Central memory CD4-positive, alpha-beta T cell (primary cell): Measurements from ENCODE around the gene ZNF804B.

Source experiments
- DNase-seq: peaks from one replicate; pipeline ENCODE4 v3.0.0; 2022
- total RNA-seq, 3 experiments: gene quantifications; one replicate each; lab custom pipeline; 2026; lab: John Stamatoyannopoulos, UW

The ZNF804B gene
- total RNA-seq: 0 reads per million in 3 experiments

DNA sequence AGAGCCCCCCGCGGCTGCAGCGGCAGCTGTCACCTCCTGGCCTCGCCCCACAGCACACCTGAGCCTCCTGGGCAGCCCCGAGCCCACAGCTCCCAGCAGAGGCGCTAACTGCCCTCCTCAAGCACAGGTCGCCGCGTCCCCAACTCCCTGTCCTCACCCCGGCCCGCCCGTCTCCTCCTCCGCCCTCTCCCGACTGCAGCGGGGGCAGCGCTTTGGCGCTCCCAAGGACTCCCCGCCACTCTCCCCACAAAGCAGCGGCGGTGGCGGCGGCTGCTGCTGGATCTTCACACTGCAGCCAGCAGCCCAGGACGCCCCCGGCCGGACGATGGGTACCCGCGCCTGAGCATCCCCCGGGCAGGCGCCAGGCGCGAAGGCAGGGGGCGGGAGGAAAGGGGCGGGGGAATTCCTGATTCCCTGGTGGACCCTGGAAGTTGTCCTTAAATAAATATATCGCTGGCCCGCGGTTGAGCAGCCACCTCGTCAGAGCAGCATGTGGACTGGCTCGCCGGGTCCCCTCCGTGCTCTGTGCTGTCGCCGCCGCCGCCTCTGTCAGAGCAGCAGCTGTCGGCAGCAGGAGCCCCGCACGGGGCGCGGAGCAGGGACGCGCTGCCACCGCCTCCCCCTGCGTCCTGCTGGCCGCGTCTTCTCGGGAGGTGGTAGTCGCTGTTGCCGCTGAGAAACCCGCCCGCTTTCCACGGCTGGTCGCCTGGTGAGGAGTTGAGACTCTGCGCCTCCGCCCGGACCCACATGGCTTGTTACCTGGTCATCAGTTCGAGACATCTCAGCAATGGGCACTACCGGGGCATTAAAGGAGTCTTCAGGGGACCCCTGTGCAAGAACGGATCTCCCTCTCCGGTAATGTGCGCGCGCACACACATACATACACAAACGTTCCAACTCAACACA, at the start of gene ZNF804B:
TSS of gene ZNF804B (plus strand) at position 471 of the 906 bp plus-strand sequence. CDS start at position 748, 277 bp downstream.
- DNase-seq: no peak

DNA sequence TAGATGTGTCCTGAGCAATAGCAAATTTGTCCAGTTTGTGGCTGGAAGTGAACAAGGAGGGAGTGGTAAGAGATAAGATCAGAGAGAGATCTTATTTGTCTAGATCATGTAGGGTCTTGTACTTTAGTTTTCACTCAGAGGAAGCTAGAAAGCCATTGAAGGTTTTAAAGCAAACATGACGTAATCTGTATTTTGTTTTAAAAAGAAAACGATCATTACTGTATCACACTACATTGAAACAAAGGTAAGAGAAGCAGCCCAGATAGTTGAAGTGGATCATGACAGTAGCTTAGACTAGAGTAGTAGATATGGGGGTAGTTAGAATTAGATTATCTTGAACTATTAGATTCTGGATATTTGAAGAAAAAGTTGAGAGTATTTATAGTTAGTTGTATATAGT, 23.6 kb upstream of the ZNF804B start:
- DNase-seq: no peak

DNA sequence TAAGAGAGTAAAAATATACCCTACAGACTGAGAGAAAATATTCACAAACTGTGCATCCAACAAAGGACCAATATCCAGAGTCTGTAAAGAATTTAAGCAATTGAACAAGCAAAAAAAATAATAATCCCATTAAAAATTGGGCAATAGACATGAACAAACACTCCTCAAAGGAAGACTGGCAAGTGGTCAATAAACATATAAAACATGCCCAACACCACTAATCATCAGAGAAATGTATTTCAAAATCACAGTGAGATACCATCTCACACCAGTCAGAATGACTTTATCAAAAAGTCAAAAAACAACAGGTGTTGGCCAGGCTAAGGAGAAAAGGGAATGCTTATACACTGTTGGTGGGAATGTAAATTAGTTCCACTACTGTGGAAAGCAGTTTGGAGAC, 21.9 kb upstream of the ZNF804B start:
- DNase-seq: no peak

DNA sequence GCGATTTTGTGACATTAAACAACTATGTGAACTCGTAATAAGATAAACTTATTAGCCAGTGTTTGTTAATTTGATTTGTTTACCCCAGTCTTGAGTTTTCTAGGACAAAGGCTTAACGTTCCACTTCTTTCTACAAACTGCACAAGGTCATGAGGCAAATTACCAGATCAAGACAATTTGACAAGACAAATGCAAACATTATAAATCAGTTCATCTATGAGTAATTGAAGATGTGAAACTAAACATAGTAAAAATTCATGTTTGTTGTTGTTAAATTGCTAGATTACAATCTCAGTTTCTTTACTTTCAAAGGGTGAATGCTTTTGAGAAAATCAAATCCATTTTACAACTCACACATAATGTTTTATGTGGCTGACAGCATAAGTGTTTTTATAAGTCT, 13.4 kb upstream of the ZNF804B start:
- DNase-seq: no peak

DNA sequence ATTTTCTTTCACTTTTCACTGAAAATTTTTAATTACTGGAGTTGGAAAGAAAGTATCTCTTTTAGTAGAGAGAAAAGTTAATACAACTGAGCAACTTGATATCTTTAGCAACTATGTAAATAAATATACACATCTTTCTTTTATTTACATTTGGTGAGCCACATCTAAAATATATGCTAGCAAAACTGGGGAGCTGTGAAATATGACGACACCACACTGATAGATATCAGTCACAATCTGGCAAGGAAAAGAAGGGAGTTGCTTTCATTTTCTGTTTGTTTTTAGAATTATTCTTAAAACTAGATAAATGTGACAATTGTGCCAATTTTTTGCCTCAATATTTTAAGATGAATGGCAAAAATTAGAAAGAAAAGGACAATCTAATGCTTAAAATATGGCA, 2.7 kb upstream of the ZNF804B start:
- no peak for DNase-seq

DNA sequence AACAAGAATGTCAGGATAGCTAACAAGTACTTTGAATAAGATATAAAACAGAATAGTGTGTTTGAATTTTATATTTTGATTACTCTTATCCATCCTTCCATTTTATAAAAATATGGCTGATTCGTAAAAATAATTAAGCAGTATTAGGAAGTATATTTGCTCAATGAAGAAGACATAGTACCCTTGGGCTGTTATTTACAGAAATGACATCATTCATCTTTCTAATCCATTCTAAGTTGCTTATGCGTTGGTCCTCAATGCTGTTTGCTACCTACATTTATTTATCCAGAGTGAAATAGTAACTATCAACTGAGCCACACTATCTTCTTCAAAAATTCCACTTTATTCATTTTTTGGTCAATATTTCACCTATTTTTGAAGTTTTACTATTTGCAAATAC, 2.1 kb upstream of the ZNF804B start:
- DNase-seq: no peak

DNA sequence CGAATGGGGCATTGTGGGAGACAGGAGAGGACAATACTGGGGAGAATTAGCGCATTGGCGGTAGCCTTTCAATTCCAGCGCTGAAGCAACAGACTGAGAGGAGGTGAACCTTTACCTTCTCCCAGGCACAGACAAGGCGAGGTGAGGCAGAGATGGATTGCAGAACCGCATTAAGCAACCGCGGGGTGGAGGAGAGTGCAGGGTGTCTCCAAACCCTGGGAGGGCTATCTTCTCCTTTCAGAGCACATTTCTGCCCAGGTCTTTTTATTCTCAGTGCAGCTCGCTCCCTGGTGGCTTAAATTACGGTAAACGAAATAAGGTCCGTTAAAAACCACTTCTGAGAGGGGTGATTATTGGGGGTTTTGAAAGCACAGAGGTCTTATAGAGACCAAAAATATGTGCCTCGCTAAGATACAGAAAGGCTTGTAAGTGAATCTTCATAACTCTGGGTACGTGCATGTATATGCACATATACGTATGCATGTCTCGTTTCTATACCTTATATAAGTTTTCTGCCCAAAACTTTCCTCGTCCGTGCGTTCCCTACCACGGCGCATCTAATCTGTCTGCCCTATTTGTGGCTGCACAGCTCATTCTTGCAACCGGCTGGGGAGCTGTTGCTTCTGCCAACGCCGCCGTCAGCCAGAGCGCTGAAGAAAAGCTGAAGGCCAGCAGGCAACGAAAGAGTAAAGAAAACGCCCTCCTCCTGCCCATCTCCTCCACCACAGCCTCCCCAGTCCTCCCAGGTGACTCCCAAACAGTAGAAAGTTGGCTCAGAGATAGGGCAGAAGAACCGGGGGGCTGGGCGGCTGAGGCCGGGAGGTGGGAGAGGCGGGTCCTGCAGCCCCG, 895 bp upstream of the ZNF804B start:
- DNase-seq: no peak

DNA sequence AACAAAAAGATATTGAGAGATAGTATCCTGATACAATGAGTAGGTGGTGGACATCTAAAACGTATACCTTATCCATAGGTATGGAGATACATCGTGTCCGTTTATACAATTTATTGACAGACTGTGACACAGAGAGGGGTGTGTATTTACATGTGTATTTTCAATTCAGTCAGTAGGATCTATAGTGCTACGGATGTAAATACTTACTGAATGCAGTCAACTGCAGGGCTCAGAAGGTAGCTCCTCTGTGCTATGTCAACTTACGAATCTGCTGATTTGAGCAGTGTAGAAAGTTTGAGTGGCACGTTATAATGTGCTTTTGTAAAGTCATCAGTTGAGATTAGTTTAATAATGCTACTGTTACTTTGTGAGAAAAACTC, 626 bp downstream of the ZNF804B start:
- DNase-seq: no peak

DNA sequence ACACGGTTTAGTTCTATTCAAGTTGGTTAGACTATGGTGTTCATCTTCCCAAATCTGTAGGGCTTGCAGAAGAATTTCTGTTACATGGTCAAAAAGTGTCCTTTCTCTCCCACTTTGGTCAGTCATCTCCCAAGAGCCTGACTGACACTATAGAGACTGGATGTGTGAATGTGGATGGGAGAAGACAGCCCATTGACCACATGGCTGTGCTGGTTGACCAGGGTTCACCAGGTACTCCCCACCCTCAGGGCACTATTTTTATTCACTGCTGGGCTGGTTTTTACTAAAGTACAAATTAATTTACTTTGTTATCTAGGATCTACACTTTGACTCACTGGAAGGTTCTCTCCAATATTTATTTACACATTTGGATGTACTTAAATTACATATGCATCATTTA, 2.3 kb downstream of the ZNF804B start:
- DNase-seq: no peak

DNA sequence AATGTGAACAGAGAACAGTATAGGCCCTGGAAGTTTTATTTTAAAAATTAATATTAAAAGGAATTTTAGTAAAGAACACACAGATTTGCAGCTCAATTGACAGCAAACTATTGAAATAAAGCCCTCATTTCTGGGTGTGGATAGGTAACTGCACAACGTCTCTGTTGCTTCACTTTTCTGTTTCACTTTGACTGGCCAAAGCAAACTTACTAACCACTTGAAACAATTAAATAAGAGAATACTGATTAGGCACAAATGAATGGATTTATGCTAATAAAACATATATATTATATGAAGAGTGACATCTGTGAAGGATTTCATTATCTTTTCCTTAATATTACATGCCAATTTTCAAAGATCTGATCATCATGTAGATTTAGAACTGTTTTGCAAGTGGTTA, 11.9 kb downstream of the ZNF804B start:
- DNase-seq: no peak

DNA sequence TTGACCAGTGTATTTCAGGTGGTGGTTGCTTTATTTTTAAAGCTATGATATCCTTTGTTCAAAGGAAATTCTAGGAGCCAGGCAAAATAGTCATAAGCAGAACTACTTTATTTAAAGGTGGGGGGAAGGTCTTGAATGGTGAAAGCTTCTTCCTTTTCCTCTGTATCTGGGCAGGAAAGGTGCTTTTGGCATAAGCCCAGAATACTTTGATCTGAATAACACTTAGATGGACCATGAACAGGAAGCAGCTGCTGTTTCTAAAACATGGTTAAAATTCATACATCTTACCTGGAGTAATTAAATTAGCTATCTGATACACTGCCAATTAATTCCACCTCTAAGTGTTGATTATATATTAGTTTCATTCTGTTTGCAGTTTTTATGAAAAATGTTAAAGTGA, 13.3 kb downstream of the ZNF804B start:
- no peak for DNase-seq

DNA sequence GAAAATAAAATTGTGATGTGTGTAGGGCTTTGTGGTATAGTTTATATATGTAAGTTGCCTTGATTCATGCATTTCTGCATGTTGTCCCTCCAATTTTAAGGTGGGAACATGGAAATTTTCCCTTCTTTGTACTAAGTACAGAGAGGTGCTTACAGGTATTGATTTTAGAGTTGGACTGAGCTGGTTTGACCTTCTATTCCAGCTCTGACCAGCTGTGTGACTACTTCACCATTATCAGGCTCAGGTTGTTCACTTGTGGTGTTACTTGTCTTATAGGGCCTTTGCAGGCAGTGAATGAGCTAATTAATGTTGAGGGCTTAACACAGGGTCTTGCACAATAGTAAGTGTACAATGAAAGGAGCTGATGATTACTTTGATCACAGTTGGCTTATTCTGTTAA, 16.3 kb downstream of the ZNF804B start:
- no peak for DNase-seq

DNA sequence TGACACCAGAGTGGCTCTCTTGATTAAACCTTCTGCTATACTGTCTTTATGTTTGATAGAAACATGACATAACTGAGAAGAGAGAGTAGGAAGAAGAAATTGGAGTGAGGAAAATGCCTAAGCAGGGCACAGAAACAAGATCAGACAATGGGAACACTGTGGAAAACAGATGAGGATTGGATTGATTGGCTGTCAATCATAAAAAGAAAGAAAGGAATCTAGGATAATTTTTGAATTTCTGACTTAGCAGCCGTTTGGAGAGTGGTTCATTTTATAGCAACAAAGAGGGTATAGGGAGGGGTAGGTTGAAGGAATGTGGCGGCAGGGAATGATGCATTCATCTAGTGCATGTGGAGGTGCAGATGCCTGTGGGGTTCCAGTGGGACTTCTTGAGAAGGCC, 28.3 kb downstream of the ZNF804B start:
- DNase-seq: no peak

DNA sequence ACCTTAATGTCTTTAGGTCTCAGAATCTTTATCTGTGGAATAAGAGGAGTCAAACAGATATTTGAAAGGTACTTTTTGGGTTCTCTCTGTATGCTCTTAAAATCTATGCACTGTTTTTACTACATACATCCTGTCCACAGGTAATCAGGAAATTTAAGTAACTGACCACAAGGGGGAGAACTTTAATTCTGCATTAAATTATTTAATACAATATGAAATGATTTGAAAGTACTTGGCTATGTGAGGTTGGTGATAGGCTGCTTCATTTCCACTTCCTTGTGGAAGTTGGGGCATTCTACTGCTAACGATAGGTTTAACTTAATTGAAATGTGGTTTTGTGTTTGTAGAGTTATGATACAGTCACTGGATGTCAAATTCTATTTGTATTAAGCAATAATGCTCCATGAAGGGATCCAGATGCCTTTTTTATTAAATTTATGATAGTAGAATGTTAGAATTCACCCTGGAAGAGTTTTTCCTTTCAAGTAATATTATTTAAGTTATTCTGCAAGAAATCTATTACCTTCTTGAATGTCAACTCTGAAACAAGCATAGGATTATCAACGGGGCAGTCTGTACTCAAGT, 30.1 kb downstream of the ZNF804B start:
- DNase-seq: no peak

DNA sequence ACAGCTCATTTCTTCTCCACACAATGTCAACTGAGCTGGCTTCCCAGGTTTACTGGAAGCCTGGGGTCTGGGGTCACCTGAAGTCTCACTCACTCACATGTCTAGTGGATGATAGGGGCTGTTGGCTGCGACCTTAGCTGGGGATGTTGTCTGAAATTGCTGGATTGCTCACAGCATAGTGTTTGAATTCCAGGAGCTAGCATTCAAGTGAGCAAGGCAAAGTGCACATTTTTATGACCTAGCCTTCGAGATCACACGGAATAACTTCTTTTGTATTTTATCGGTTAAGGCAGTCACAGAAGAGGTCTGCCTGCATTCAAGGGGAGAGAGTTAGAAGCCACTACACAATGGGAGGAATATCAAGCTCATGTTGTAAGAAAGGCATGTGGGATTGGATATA, 32.4 kb downstream of the ZNF804B start:
- no peak for DNase-seq

DNA sequence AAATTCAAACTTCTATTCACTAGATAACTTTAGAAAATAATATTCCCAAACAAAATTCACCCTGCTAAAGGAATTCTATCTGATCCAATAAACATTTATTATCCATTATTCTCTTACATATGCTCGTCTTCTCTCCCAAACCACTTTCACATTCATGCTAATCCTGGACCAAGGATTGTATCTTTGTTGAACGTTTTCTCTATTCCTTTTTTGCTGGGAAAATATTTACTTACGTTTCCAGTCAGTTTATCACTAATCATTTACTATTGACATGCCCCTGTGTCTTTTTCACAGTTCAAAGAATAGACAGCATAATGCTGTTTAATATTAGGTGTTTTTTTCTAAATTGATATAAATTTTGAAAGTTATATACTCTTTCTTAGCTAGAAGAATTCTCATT, 32.9 kb downstream of the ZNF804B start:
- no peak for DNase-seq

DNA sequence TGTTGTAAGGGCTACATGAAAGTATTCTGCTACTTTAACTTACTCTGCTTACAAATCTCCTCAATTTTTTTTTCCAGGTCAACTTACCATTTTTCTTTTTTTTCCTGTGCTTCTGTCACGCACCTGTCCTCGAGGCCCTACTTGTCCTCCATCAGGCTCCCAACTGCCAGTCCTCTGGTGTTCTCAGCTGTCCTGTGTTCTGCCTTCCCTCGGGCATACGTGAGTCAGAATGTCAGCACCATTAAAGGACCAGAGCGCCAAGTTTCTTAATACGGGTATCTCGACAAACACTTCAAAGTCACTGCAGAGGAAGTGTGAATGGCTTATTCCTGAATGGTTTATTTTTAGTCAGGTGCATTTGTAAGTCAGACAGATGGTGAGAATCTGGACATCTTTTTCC, 36.1 kb downstream of the ZNF804B start, which contains the start of gene TEX47:
TSS of gene TEX47 (minus strand) at position 185 of the 400 bp plus-strand sequence. CDS start 795 bp downstream, outside the sequence.
- DNase-seq: no peak

DNA sequence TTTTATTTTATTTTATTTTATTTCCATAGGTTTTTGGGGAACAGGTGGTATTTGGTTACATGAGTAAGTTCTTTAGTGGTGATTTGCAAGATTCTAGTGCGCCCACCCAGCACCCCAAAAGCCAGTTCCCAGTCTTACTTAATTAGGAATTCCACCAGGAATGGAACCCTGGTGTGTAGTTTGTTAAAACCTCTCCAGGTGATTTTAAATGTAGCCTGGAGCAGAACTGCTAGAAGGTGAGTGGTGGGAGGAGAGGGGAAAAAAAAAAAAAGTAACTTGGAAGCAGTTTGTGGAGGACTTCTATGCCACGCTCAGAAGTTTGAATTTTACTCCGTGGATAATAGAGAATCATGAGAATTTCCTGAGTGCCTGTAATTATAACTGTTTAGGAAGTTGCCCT, 41.5 kb downstream of the ZNF804B start:
- no peak for DNase-seq

DNA sequence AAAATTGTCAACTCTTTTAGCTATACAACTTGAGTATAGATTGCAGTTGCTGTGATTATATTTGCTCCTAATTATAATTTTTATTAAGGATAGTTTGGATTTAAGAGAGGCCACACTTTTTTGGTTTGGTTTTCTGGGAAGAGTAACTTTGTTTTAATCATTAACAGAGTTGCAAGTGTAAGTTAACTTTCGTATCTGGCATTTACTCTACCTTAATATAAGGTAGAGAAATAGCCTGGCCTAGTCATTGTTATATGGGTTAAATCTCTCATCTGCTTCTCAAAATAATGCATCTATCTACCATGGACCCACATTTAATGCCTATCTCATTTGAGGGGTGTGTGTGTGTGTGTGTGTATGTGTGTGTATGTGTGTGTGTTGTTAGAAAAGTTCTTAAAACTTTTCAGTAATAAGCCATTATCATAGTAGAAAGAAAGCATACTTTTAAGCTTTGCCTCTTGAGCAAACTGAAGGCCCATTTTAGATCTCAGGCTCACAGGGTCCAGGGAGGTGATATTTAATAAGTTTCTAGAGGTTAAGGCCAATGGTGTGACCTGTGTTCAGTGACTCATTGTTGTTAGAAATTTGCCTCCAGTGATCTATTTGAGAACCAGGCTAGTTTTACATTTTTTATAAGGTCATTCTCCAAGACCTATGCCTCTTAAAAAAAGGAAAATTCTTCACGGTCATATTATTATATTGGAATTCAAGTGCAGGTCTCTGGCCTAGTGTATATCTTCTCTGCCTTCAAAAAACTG, 47.0 kb downstream of the ZNF804B start:
- DNase-seq: no peak

DNA sequence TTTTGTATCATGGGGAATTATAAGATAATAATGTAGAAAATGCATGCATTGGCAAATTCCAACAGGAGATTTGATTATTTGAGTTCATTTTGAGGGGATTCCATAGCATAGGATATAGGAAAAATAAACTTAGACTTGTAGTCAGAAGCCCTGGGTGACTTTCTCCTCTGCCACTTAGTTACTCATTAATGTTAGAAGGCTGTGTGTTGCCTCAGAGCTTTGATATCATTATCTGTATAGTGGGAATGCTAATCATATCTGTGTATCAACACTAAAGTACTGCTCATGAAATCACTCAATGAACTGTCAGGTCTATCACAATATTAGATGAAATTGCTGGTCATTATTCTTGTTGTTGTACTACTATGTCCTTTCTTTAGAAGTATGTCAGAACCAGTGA, 59.1 kb downstream of the ZNF804B start:
- no peak for DNase-seq

DNA sequence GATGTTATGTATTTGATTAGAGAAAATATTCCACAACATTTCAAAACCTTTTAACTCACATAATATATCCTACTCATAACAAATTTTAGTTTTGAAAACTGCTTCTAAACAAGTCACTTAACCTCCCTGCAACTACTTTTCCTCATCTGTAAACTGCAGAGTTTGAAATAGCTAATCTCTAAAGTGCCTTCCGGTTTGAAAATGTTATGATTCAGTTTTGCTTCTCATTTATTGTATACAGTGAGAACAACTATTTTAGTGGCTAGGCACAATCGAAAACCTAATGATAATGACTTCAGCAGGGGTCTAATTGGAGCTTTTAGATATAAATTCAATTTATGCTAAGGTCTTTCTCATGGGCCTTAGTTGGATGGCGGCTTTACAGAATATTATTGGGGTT, 66.7 kb downstream of the ZNF804B start:
- DNase-seq: no peak

DNA sequence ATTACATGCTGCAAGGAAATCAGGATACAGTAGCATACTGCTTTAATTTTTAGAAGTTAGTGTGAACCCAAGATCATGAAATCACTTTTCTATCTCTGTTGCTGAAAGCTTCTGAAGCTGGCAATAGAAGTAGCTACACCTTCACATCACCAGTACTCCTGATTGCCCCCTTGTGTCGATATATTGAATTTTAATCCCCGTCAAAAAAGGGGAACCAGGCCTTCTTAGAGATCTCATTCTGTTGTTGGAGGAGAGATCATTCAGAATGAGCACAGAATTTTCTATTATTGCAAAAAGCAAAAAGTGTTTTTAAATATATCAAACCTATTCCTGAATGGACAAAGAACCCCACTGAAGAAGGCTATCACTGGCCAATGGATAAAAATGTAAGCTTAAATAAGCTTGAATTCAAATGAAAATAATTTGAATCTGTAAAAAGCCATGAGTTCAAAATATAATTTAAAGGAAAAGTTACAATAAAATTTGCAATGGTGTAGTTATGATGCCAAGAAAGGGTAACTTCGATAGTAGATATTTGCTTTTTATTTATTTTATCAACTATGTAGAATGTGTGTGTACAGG, 75.7 kb downstream of the ZNF804B start:
- DNase-seq: no peak
